ENCODE measurements around the gene WASHC2C. TPM values are rescaled to one million over a fixed set of nuclear protein-coding genes. Genes with fewer than 3 reads are reported as not detected.
"Not testable (repeated sequence)": the region's sequence is repeated elsewhere in the genome, so short reads cannot be mapped to it uniquely, and the experiment has no call there.

WASHC2C gene
- polyA plus RNA-seq, 3 donors, result 62.0 to 65.7 (median 65.6) TPM

GRCh38 chr10:45756065-45756464 lies 29.0 kb downstream of the WASHC2C start:
- DNase-seq (ENCODE audit: extremely low read depth in 1 of 11, low read depth in 9 of 11, low spot score in 4 of 11), result not testable (repeated sequence)

DNA sequence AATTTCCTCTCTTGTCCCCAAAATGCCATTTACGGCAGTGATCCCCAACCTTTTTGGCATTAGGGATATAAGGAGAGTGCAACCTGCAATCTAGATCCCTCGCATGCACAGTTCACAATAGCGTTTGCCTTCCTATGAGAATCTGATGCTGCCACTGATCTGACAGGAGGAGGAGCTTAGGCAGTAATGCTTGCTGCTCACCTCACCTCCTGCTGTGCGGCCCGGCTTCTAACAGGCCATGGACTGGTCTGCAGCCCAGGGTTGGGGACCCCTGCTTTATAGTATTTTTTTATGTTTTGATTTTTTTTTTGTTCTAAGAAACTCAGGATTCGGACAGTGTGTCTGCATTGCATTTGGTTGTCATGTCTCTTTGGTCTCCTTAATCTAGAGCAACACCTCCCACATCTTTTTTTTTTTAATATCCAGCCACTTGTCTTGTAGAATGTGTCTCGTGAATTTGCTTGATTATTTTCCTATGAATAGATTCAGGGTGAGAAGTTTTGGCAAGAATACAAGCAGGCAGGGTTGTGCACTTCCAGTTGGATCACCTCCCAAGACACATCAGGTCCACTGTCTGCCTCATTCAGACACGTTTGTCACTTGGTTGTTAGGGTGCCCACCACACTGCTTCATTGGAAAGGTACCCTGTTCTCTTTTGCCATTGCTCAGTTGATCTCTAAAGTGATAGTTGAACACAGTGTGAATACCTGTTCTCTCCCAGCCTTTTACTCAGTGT lies 30.8 kb downstream of the WASHC2C start:
- not testable (repeated sequence) for DNase-seq (ENCODE audit: extremely low read depth in 1 of 11, low read depth in 9 of 11, low spot score in 4 of 11)

- DNase-seq (ENCODE audit: extremely low read depth in 1 of 11, low read depth in 9 of 11, low spot score in 4 of 11), result not testable (repeated sequence)
Measured at GRCh38 chr10:45761622-45762021, 34.6 kb downstream of the WASHC2C start.

- not testable (repeated sequence) for DNase-seq (ENCODE audit: extremely low read depth in 1 of 11, low read depth in 9 of 11, low spot score in 4 of 11)
Measured at GRCh38 chr10:45763037-45763436, 36.0 kb downstream of the WASHC2C start.

DNA sequence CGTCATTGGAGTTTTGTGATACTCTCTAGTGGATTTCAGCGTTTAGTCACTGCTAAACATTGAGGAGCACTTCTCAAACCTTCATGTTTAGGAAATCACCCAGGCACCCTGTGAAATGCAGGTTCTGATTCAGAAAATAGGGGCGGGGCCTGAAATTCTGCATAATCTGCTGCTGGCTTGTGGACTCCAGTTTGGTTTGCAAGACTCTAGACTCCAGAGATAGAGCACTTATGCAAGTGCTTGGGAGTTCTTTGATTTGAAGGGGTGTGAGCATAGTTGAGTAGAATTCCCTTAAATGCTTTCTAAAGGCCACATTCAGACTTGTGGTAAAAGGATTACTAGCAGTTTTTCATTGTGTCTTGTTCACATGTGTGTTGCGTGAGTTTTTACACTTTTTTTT lies 41.3 kb downstream of the WASHC2C start:
- not testable (repeated sequence) for DNase-seq (ENCODE audit: extremely low read depth in 1 of 11, low read depth in 9 of 11, low spot score in 4 of 11)

DNA sequence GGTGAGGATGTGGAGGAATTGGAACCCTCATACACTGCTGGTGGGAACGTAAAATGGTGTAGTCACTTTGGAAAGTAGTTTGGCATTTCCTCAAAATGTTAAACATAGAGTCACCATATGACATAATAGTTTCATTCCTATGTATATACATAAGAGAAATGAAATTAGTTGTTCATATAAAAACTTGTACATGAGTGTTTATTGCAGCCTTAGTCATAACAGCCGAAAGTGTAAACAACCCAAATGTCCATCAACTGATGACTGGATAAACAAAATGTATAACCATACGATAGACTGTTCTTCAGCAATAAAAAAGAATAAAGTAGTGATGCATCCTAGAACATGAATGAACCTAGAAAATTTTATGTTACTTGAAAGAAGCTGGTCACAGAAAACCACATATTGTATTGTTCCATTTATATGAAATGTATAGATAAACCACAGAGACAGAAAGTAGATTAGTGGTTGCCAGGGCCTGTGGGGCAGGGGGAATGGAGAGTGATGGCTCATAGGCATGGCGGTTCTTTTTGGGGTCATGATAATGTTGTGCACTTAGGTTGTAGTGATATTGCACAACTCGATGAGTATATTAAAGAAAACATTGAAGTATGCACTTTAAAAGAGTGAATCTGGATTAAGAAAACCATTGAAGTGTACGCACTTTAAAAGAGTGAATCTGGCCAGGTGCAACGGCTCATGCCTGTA lies 44.8 kb downstream of the WASHC2C start:
- DNase-seq (ENCODE audit: extremely low read depth in 1 of 11, low read depth in 9 of 11, low spot score in 4 of 11), result not testable (repeated sequence)

GRCh38 chr10:45786217-45786616 lies 59.2 kb downstream of the WASHC2C start:
- not testable (repeated sequence) for DNase-seq (ENCODE audit: extremely low read depth in 1 of 11, low read depth in 9 of 11, low spot score in 4 of 11)

DNA sequence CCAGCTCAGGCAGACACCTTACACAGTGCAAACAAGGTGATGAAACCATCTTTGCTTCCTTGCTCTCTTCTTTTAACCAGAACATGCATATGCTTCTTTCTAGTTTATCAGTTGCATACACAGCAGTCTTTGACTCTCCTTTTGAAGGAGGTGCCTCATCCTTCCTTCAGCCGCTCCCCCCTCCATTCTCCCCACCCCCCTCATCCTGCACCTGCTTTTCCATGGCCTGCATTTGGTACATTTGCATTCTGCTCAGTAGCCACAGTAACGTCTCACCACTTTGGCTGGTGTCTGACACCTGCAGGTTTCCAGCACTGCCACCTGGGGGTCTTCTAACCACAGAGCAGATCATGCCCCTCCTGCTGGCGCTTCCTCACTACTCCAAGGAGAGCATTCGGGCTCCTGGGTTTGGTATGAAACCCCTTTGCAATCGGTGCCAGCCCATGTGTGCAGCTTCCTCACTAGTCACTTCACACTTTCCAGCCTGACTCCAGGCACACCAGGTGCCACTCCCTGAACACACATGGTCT lies 60.2 kb downstream of the WASHC2C start:
- DNase-seq (ENCODE audit: extremely low read depth in 1 of 11, low read depth in 9 of 11, low spot score in 4 of 11), result not testable (repeated sequence)

DNA sequence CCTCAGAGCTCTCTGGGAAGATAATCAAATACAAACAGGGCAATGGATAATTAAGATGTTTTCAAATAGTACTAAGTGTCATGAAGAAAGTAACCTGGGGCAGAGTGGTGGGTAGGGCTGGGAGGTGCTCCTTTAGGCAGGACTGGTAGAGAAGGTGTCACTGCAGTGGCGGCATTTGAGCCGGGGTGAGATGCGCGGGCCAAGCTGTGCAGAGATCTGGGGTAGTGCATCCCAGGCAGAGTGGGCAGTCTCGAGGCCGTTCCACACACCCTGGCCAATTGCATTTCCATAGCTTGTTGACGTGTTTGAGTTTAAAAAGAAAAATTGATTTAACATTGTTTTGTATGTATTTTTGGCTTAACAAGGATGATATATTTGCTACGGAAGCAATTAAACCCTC lies 62.9 kb downstream of the WASHC2C start:
- not testable (repeated sequence) for DNase-seq (ENCODE audit: extremely low read depth in 1 of 11, low read depth in 9 of 11, low spot score in 4 of 11)

DNA sequence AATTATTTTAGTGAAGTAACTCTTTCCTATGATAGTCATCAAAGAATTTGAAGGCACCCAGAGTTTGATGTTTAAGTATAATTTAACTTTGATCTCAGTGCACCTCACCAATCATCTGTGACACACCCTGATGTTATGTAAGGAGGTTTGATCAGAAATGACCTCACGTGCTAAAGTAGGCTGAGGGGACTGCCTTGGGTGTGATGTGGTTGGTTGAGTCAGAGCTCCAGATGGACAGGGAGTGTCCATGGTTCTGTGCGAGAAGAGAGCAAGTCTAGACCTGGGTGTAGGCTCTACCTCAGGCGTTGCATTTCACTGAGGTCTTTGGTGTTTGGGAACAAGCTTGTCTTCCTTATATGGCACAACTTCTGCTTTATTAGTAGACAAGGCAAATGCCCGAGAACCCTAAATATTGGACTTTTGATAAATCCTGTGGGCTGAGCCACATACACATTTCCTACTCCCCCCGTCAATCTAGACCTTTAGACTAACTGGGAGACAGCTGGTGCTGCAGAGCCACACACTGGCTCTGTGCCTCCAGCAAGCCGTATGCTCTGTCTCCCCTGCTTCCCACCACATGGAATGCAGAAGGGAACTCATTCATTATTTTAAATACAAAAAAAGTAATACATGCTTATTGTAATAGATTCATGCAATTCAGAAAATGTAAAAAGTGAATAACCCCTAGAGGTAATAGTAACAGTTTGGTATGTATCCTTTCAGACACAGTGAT lies 63.8 kb downstream of the WASHC2C start:
- DNase-seq (ENCODE audit: extremely low read depth in 1 of 11, low read depth in 9 of 11, low spot score in 4 of 11), result not testable (repeated sequence)

DNA sequence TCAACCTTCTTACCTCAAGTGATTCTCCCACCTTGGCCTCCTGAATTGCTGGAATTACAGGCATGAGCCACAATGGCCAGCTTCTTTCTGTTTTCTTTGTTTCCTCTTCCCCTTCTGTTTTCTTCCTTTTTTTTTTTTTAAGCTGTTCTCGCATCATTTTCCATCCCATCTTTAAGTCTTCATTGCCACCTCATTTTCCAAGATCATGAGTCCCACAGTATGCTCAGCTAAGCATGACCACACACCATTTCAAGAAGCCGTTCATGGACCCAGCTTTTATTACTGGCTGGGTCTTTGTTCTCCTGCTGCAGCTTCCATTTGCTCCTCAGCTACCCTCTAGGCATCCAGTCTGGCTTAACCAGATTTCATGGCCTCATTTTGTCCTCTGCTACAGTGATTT lies 67.7 kb downstream of the WASHC2C start:
- DNase-seq (ENCODE audit: extremely low read depth in 1 of 11, low read depth in 9 of 11, low spot score in 4 of 11), result not testable (repeated sequence)

GRCh38 chr10:45803060-45804010 lies 76.3 kb downstream of the WASHC2C start:
- DNase-seq (ENCODE audit: extremely low read depth in 1 of 11, low read depth in 9 of 11, low spot score in 4 of 11), result not testable (repeated sequence)

GRCh38 chr10:45804996-45805395 lies 77.9 kb downstream of the WASHC2C start:
- not testable (repeated sequence) for DNase-seq (ENCODE audit: extremely low read depth in 1 of 11, low read depth in 9 of 11, low spot score in 4 of 11)

DNA sequence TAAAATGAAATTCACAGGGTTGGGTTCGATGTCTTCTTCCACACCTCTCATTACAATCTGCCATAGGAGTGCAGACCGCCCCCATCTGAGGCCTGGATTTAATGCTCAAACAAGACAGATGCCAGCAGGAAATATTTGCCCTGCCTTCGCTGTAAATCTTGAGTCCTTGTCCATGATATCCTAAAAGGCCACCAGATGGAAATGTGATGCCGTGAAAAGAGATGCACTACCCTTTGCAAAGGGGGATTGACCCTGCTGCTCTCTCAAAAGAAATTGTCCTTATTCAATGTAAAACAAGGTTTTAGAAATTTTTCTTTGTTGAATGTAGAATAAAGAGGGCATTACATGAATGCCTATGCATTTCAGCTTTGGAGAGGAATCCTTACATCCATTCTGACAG lies 82.8 kb downstream of the WASHC2C start:
- peak in 2 of 11 donors; percentile 0 to 2 for DNase-seq (ENCODE audit: extremely low read depth in 1 of 11, low read depth in 9 of 11, low spot score in 4 of 11)

DNA sequence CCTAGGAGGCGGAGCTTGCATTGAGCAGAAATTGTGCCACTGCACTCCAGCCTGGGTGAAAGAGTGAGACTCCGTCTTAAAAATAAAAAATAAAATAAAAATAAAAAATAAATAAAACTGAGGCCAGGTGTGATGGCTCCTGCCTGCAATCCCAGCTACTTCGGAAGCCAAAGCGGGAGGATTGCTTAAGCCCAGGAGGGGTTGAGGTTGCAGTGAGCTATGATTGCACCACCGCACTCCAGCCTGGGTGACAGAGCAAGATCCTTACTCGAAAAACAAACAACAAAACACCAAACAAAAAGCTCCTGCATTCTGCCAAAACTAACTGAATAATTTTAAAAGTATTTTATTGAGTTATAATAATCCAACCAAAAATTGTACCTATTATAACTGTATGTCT lies 84.0 kb downstream of the WASHC2C start:
- no peak for DNase-seq (ENCODE audit: extremely low read depth in 1 of 11, low read depth in 9 of 11, low spot score in 4 of 11)

DNA sequence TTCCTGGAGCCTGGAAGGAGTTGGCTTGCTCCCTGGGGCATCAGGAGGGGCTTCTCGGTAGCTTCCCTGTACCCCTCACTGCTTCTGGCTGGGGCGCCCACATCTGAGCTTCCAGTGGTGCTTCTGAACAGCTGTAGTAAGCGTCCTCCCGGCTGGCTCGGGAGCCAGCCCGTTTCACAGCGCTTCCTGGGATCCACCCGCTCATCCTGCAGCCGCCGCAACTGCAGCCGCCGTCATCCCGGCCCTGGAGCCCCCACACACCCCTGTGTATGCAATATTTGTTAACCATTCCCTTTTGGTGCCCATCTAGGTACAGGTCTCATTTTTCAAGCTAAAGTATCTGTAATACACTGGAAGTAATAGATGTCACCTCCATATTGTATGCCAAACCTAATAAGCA lies 85.9 kb downstream of the WASHC2C start:
- not testable (repeated sequence) for DNase-seq (ENCODE audit: extremely low read depth in 1 of 11, low read depth in 9 of 11, low spot score in 4 of 11)

GRCh38 chr10:45814146-45814545 lies 87.1 kb downstream of the WASHC2C start:
- DNase-seq (ENCODE audit: extremely low read depth in 1 of 11, low read depth in 9 of 11, low spot score in 4 of 11), result not testable (repeated sequence)

- DNase-seq (ENCODE audit: extremely low read depth in 1 of 11, low read depth in 9 of 11, low spot score in 4 of 11), result no peak
Measured at GRCh38 chr10:45817130-45817859, 90.2 kb downstream of the WASHC2C start.

Data from renal cortex interstitium (tissue), 11 donors.